Endothelial cell of hepatic sinusoid (primary cell): ENCODE measurements around the gene TRANK1.
"Not testable (repeated sequence)": the region's sequence is repeated elsewhere in the genome, so short reads cannot be mapped to it uniquely, and the experiment has no call there.

Experiments
- in situ Hi-C: cut with HindIII; loops from 2 replicates; pipeline ENCODE4 v1.10.0; 2017; ENCODE audit warnings: low sequenced_read_pairs

Gene TRANK1

GRCh38 chr3:36944641-36945270 is at the start of gene TRANK1:
TRANK1 (minus strand) TSS chr3:36945054; CDS start chr3:36944809, 245 bp downstream.
- in situ Hi-C loops = no loop called here

DNA sequence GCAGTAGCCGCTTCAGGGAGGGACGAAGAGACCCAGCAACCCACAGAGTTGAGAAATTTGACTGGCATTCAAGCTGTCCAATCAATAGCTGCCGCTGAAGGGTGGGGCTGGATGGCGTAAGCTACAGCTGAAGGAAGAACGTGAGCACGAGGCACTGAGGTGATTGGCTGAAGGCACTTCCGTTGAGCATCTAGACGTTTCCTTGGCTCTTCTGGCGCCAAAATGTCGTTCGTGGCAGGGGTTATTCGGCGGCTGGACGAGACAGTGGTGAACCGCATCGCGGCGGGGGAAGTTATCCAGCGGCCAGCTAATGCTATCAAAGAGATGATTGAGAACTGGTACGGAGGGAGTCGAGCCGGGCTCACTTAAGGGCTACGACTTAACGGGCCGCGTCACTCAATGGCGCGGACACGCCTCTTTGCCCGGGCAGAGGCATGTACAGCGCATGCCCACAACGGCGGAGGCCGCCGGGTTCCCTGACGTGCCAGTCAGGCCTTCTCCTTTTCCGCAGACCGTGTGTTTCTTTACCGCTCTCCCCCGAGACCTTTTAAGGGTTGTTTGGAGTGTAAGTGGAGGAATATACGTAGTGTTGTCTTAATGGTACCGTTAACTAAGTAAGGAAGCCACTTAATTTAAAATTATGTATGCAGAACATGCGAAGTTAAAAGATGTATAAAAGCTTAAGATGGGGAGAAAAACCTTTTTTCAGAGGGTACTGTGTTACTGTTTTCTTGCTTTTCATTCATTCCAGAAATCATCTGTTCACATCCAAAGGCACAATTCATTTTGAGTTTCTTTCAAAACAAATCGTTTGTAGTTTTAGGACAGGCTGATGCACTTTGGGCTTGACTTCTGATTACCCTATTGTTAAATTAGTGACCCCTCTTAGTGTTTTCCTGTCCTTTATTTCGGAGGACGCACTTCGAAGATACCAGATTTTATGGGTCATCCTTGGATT is 48.8 kb upstream of the TRANK1 start, which contains the start of gene MLH1:
Gene MLH1, plus strand, starts transcription at position 193 of the 958 bp plus-strand sequence. Its CDS starts 30 bp downstream, at position 223.
- in situ Hi-C loops = no loop called here

- in situ Hi-C loops = no loop called here
Observed at GRCh38 chr3:36992806-36993325, 48.0 kb upstream of the TRANK1 start, which contains the start of gene EPM2AIP1. EPM2AIP1 (minus strand) TSS chr3:36993131; CDS start chr3:36993077, 54 bp downstream.

GRCh38 chr3:36991923-36992805 is 47.3 kb upstream of the TRANK1 start:
- in situ Hi-C loops = no loop called here

- in situ Hi-C loops = no loop called here
Observed at GRCh38 chr3:36991147-36991546, 46.3 kb upstream of the TRANK1 start.

DNA sequence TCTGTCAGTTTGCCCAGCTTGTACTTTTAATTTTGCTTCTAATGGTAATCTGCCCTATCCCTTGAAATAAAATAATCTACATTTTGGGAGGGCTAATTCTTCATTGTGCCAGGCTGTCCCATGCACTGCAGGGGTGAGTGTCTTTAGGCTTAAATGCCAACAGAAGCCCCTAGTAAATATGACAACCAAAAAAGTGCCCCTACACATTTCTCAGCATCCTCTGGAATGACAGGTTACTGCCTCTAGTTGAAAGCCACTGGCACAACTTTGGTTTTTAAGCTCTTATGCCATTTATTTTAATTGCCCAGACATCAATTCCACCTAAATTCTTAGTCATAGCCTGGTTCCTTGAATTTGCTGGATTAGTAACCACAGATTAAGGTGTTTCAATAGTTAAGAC is 44.7 kb upstream of the TRANK1 start:
- in situ Hi-C loops = no loop called here

GRCh38 chr3:36989005-36989404 is 44.2 kb upstream of the TRANK1 start:
- in situ Hi-C loops = no loop called here

GRCh38 chr3:36988356-36988755 is 43.5 kb upstream of the TRANK1 start:
- in situ Hi-C loops = no loop called here

DNA sequence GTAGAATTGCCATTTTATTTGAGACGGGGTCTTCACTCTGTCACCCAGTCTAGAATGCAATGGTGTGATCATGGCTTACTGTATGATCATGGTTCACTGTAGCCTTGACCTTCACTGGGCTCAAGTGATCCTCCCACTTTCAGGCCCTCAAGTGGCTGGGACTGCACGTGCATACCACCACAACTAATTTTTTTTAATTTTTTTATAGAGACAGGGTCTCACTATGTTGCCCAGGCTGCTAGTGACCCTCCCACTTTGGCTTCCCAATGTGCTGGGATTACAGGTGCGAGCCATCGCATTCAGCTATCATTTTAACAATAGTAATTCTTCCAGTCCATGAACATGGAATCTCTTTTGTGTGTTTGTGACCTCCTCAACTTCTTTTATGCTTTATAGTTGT is 36.2 kb upstream of the TRANK1 start:
- in situ Hi-C loops = no loop called here

- in situ Hi-C loops = no loop called here
Observed at GRCh38 chr3:36973139-36973538, 28.3 kb upstream of the TRANK1 start.

DNA sequence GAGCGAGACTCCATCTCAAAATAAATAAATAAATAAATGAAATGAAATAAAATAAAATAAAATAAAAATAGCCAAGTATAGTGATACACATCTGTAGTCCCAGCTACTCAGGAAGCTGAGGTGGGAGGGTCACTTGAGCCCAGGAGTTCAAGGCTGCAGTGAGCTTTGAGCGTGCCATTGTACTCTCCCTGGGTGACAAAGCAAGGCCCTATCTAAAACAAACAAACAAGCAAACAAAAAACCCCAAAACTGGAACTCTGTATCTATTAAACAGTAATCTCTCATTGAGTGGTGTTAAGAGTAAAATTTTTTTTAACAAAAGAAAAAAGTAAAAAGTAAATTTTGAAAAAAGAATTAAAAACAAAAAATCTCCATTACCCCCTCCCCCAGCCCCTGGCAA is 27.3 kb upstream of the TRANK1 start:
- in situ Hi-C loops = no loop called here

DNA sequence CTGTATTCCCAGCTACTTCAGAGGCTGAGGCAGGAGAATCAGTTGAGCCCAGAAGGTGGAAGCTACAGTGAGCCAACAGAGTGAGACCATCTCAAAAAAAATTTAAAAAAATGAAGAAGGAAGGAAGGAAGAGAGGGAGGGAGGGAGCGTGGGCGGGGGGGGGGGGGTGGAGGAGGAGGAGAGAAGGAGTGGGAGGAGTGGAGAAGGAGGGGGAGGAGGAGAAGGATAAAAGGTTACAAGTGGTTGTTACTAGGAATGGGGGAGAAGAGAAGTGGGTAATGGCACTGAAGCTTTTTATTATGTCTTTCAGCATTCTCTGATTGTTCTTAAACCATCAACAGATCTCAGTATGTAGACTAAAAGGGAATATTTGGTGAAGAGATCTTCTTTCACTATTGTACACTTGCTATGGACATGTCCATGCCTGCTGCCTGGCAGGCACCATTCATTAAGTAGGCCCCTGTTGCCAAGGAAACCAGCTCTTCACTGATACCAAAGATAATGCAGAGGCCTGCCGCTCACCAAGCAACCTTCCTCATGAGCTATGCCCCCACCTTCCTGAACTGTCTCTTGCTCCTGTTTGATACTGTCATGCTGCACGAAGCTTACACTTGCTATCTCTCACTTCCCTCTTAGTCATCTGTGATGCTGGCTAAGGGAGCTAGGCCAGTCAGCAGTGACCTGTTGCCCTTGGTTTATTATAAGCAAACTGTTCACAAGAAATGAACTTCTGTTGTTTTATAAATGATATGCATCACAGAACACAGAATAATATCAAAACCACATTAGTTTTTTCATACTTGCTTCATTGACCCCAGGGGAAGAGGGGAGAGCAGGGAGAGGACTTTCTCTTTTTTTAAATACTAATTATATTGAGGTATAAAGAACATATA is 24.9 kb upstream of the TRANK1 start:
- in situ Hi-C loops = loop anchor here (5.0 kb wide), 1 partner anchor 62 kb away; no protein-coding TSS in a partner anchor

GRCh38 chr3:36969085-36969484 is 24.2 kb upstream of the TRANK1 start:
- in situ Hi-C loops = loop anchor here (5.0 kb wide), 1 partner anchor 62 kb away; no protein-coding TSS in a partner anchor

DNA sequence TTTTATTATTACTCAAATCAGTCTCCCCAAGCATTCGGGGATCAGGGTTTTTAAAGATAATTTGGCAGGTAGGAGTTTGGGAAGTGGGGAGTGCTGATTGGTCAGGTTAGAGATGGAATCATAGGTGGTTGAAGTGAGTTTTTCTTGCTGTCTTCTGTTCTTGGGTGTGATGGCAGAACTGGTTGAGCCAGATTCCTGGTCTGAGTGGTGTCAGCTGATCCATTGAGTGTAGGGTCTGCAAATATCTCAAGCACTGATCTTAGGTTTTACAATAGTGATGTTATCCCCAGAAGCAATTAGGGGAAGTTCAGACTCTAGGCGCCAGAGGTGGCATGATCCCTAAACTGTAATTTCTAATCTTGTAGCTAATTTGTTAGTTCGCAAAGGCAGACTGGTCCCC is 20.6 kb upstream of the TRANK1 start:
- in situ Hi-C loops = loop anchor here (5.0 kb wide), 1 partner anchor 58 kb away; no protein-coding TSS in a partner anchor

DNA sequence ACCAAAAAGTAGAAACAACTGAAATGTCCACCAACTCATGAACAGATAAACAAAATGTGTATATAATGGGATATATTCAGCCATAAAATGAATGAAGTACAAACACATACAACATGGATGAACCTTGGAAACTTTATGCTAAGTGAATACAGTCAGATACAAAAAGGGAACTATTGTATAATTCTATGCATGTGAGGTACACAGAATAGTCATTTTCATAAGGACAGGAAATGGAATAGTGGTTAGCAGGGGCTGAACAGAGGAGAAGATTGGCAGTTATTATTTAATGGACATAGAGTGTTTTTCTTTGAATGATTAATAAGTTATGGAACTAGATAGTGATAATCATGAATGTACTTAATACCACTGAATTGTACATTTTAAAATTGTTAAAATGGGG is 20.0 kb upstream of the TRANK1 start:
- in situ Hi-C loops = loop anchor here (5.0 kb wide), 1 partner anchor 58 kb away; no protein-coding TSS in a partner anchor

DNA sequence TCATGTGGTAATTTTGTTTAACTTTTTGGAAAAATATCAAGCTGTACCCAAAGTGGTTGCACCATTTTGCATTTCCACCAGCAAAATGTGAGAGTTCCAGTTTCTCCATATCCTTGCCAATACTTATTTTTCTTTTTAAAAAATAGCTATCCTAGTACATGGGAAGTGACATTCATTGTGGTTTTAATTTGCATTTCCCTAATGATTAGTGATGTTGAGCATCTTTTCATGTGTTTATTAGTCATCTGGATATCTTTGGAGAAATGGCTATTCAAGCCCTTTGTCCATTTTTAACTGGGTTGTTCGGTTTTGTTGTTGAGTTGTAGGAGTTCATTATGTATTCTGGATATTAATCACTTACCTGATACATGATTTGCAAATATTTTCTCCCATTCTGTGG is 19.5 kb upstream of the TRANK1 start:
- in situ Hi-C loops = no loop called here

GRCh38 chr3:36963008-36963407 is 18.2 kb upstream of the TRANK1 start:
- in situ Hi-C loops = not testable (repeated sequence)

DNA sequence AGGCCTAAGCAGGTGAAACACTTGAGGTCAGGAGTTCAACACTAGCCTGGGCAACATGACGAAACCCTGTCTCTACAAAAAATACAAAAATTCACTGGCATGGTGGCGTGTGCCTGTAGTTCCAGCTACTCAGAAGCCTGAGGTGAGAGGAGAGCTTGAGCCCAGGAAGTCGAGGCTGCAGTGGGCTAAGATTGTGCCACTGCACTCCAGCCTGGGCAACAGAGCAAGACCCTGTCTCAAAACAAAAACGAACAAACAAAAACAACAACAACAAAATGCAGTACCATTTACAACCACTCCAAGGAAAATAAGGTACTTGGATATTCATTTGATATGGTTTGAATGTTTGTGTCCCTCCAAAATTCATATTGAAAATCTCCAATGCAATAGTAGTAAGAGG is 15.6 kb upstream of the TRANK1 start:
- in situ Hi-C loops = no loop called here

GRCh38 chr3:36959821-36960220 is 15.0 kb upstream of the TRANK1 start:
- in situ Hi-C loops = no loop called here
